NT2/D1 (cell line): ENCODE data around the gene SFRP5.

Experiments used
- SUZ12 ChIP-seq: IDR thresholded peaks from 2 replicates; pipeline ENCODE4 v1.6.1; 2011; ENCODE audit not compliant: insufficient read length, insufficient read depth; ENCODE audit errors: extremely low read depth
- YY1 ChIP-seq: IDR thresholded peaks from 2 replicates; pipeline ENCODE4 v1.6.1; 2011; ENCODE audit not compliant: insufficient read length, insufficient read depth

GRCh38 chr10:97719602-97720001, 52.2 kb downstream of the SFRP5 start:
- TF ChIP-seq YY1 (no peak), SUZ12 (no peak)
